HEK293 (cell line): ENCODE data around the gene RNF182.

Experiments used
- CTCF ChIA-PET: fragments of 350-600 bp; formaldehyde crosslinking; extraction: SDS; loops from one replicate; lab custom pipeline; 2021; ENCODE audit warnings: antibody characterized with exemption; lab: Yijun Ruan, JAX
- POLR2A ChIA-PET: fragments of 300-600 bp; formaldehyde crosslinking; extraction: SDS; loops from one replicate; lab custom pipeline; 2020; ENCODE audit warnings: antibody characterized with exemption, inconsistent platforms; lab: Yijun Ruan, JAX
- H3K27ac ChIP-seq: fragments of 200-500 bp; sonication (Bioruptor generic); 2 replicates; pipeline ENCODE4 v1.5.1; 2014; ENCODE audit warnings: low read depth, low read length, control low read depth, inconsistent platforms; ENCODE audit errors: extremely low read depth
- H3K36me3 ChIP-seq, 2 experiments: fragments of 200-500 bp in 1 of 2; sonication (Bioruptor generic) in 1 of 2; 1 replicate in 1 of 2; 2 replicates in 1 of 2; pipeline ENCODE4 v1.5.1; 2014 to 2017; ENCODE audit warnings: inconsistent platforms in 2 of 2, low read length in 2 of 2; ENCODE audit not compliant: control insufficient read depth in 2 of 2, insufficient read depth in 1 of 2
- H3K4me1 ChIP-seq: fragments of 200-500 bp; sonication (Bioruptor generic); 2 replicates; pipeline ENCODE4 v1.5.1; 2014; ENCODE audit warnings: mild to moderate bottlenecking, low read length, inconsistent platforms; ENCODE audit not compliant: control insufficient read depth, insufficient read depth
- H3K4me3 ChIP-seq: 2 replicates; pipeline ENCODE4 v1.5.1; 2011; ENCODE audit warnings: low read depth, mild to moderate bottlenecking, control low read depth, low read length, moderate library complexity
- H3K9me3 ChIP-seq: fragments of 200-500 bp; sonication (Bioruptor generic); 2 replicates; pipeline ENCODE4 v1.5.1; 2014; ENCODE audit warnings: low read depth, low read length, inconsistent platforms; ENCODE audit not compliant: control insufficient read depth, insufficient read depth
- GLI4 ChIP-seq: fragments of 450-650 bp; formaldehyde crosslinking; IDR thresholded peaks from 2 replicates; pipeline ENCODE4 v1.5.1; 2016; ENCODE audit warnings: missing biosample characterization, missing genetic modification characterization
- HOXC10 ChIP-seq: sonication (generic); formaldehyde crosslinking; IDR thresholded peaks from 2 replicates; pipeline ENCODE4 v1.8.1; 2023; ENCODE audit warnings: mild to moderate bottlenecking, missing genetic modification reagents
- KLF1 ChIP-seq: fragments of 450-650 bp; formaldehyde crosslinking; IDR thresholded peaks from 2 replicates; pipeline ENCODE4 v1.5.1; 2016; ENCODE audit warnings: missing biosample characterization, missing genetic modification characterization
- MEIS1 ChIP-seq: sonication (generic); formaldehyde crosslinking; IDR thresholded peaks from 2 replicates; pipeline ENCODE4 v1.8.1; 2022; ENCODE audit warnings: missing genetic modification reagents, mild to moderate bottlenecking, borderline replicate concordance
- RBAK ChIP-seq: fragments of 450-650 bp; formaldehyde crosslinking; IDR thresholded peaks from 2 replicates; pipeline ENCODE4 v1.5.1; 2016; ENCODE audit warnings: missing biosample characterization, missing genetic modification characterization
- SCRT1 ChIP-seq: fragments of 450-650 bp; formaldehyde crosslinking; IDR thresholded peaks from 2 replicates; pipeline ENCODE4 v1.5.1; 2016; ENCODE audit warnings: missing biosample characterization, missing genetic modification characterization, borderline replicate concordance
- TRIM28 ChIP-seq: IDR thresholded peaks from 2 replicates; pipeline ENCODE4 v1.6.1; 2011; ENCODE audit warnings: low read length, control low read depth, borderline replicate concordance
- ZFP41 ChIP-seq: fragments of 450-650 bp; formaldehyde crosslinking; IDR thresholded peaks from 2 replicates; pipeline ENCODE4 v1.5.1; 2016; ENCODE audit warnings: missing biosample characterization, missing genetic modification characterization, borderline replicate concordance
- ZNF132 ChIP-seq: fragments of 450-650 bp; formaldehyde crosslinking; IDR thresholded peaks from 2 replicates; pipeline ENCODE4 v1.5.1; 2017; ENCODE audit warnings: missing biosample characterization, missing genetic modification characterization, borderline replicate concordance
- ZNF248 ChIP-seq: fragments of 450-650 bp; formaldehyde crosslinking; IDR thresholded peaks from 2 replicates; pipeline ENCODE4 v1.5.1; 2017; ENCODE audit warnings: missing biosample characterization, missing genetic modification characterization
- ZNF274 ChIP-seq, 2 experiments: fragments of 200-500 bp in 1 of 2; fragments of 450-650 bp in 1 of 2; sonication (Bioruptor generic) in 1 of 2; formaldehyde crosslinking in 1 of 2; IDR thresholded peaks; 2 replicates each; pipeline versions ENCODE4 v1.5.1 to v1.6.1; 2014 to 2016; ENCODE audit warnings: borderline replicate concordance in 1 of 2, inconsistent platforms in 1 of 2, low read length in 1 of 2, missing biosample characterization in 1 of 2, missing genetic modification characterization in 1 of 2
- ZNF37A ChIP-seq: fragments of 450-650 bp; IDR thresholded peaks from 2 replicates; pipeline ENCODE4 v1.5.1; 2018; ENCODE audit warnings: missing biosample characterization, missing genetic modification characterization
- ZNF555 ChIP-seq: fragments of 450-650 bp; formaldehyde crosslinking; conservative IDR thresholded peaks from 2 replicates; pipeline ENCODE4 v1.5.1; 2017; ENCODE audit warnings: missing biosample characterization, mild to moderate bottlenecking, missing genetic modification characterization, inconsistent platforms
- ZNF596 ChIP-seq: fragments of 450-650 bp; IDR thresholded peaks from 2 replicates; pipeline ENCODE4 v1.5.0; 2018; ENCODE audit warnings: missing biosample characterization, mild to moderate bottlenecking, missing genetic modification characterization, moderate library complexity
- ZNF660 ChIP-seq: fragments of 450-650 bp; IDR thresholded peaks from 2 replicates; pipeline ENCODE4 v1.5.1; 2018; ENCODE audit warnings: missing biosample characterization, mild to moderate bottlenecking, missing genetic modification characterization
- ZNF670 ChIP-seq: fragments of 450-650 bp; formaldehyde crosslinking; IDR thresholded peaks from 2 replicates; pipeline ENCODE4 v1.5.1; 2016; ENCODE audit warnings: missing biosample characterization, missing genetic modification characterization, low read depth
- TF ChIP-seq, protein P1 (sequence below): fragments of 450-650 bp; formaldehyde crosslinking; IDR thresholded peaks from 2 replicates; pipeline ENCODE4 v1.5.1; 2016; ENCODE audit warnings: missing biosample characterization, missing genetic modification characterization
- TF ChIP-seq, protein P2 (sequence below): fragments of 450-650 bp; formaldehyde crosslinking; IDR thresholded peaks from 2 replicates; pipeline ENCODE4 v1.5.1; 2016; ENCODE audit warnings: missing biosample characterization, missing genetic modification characterization, borderline replicate concordance
- TF ChIP-seq, protein P3 (sequence below): fragments of 450-650 bp; formaldehyde crosslinking; IDR thresholded peaks from 2 replicates; pipeline ENCODE4 v1.5.1; 2016; ENCODE audit warnings: missing biosample characterization, missing genetic modification characterization
- TF ChIP-seq, protein P4 (sequence below): IDR thresholded peaks from 2 replicates; pipeline ENCODE4 v1.6.1; 2011; ENCODE audit warnings: mild to moderate bottlenecking, low read depth, low read length, borderline replicate concordance
- TF ChIP-seq, protein P5 (sequence below): fragments of 450-650 bp; formaldehyde crosslinking; IDR thresholded peaks from 2 replicates; pipeline ENCODE4 v1.5.1; 2016; ENCODE audit warnings: missing biosample characterization, missing genetic modification characterization

RNF182 gene

DNA sequence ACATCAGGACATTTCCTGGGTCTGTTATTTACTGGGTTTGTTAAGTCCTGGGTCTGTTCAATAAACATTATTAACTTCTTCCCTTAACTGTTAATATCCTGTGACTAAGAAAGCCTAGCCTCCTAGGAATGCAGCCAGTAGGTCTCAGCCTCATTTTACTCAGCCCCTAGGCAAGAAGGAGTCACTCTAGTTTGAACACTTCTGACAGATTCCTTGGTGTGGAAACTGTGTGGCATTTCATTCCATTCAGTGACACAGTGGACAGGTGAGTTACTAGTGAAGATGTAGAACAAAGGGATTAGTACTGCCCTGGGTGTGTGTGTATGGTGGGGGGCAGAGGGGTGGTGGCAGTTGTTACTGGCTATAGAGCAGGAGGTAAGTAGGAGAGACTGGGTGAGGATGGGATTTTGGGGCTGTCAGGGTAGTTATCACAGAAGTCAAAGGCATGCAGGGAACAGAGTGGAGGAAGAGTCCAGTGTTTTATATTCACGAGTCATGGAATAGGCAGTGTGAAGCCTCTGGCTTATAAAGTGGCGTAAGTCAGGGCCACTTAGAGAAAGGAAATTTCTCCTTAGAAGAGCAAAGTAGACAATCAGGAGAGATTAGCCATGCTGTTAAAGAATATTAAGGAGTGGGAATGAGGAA lies 28.4 kb downstream of the RNF182 start (continued):
- TF ChIP-seq, protein P1, sequence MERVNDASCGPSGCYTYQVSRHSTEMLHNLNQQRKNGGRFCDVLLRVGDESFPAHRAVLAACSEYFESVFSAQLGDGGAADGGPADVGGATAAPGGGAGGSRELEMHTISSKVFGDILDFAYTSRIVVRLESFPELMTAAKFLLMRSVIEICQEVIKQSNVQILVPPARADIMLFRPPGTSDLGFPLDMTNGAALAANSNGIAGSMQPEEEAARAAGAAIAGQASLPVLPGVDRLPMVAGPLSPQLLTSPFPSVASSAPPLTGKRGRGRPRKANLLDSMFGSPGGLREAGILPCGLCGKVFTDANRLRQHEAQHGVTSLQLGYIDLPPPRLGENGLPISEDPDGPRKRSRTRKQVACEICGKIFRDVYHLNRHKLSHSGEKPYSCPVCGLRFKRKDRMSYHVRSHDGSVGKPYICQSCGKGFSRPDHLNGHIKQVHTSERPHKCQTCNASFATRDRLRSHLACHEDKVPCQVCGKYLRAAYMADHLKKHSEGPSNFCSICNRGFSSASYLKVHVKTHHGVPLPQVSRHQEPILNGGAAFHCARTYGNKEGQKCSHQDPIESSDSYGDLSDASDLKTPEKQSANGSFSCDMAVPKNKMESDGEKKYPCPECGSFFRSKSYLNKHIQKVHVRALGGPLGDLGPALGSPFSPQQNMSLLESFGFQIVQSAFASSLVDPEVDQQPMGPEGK (tag by site-specific recombination), result no peak
- TF ChIP-seq ZNF248 (no peak), KLF1 (tag by site-specific recombination) (no peak), GLI4 (tag by site-specific recombination) (no peak), ZNF37A (tag by site-specific recombination) (no peak), ZFP41 (tag by site-specific recombination) (no peak), ZNF274 (IDR thresholded peaks at IDR 0.05; ENCODE audit: low read length) (no peak), ZNF274 (tag by site-specific recombination; IDR thresholded peaks at IDR 0.05; ENCODE audit: borderline replicate concordance) (no peak)
- TF ChIP-seq, protein P2, sequence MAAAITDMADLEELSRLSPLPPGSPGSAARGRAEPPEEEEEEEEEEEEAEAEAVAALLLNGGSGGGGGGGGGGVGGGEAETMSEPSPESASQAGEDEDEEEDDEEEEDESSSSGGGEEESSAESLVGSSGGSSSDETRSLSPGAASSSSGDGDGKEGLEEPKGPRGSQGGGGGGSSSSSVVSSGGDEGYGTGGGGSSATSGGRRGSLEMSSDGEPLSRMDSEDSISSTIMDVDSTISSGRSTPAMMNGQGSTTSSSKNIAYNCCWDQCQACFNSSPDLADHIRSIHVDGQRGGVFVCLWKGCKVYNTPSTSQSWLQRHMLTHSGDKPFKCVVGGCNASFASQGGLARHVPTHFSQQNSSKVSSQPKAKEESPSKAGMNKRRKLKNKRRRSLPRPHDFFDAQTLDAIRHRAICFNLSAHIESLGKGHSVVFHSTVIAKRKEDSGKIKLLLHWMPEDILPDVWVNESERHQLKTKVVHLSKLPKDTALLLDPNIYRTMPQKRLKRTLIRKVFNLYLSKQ, result no peak

DNA sequence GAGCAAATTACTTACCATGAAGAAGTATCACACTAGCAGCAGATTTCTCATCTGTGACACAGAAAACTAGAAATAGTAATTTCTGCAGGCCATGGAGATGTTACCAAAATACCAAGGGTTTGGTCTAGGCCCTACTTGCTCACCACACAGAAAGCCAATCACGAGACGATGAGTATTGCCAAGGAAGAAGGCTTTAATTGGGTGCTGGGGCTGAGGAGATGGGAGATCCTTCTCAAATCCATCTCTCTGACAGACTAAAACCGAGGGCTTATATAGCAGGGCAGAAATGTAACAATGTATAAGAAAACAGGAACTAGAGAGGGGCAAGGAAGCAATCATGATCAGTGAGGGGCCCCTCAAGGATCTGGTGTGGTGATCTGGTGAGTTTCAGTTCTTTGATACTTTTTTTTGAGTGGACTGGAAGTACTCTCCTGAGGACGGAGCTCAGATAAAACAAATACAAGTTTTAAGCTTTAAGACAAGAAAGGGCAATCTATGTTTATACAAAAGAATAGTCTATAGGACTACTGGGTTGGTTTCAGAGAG lies 40.9 kb downstream of the RNF182 start:
- TF ChIP-seq ZNF555 (tag by site-specific recombination) (no peak), SCRT1 (no peak), ZNF596 (tag by site-specific recombination) (no peak), HOXC10 (CRISPR knock-in tag) (no peak), ZNF670 (tag by site-specific recombination) (no peak), TRIM28 (no peak), ZNF132 (no peak), ZNF660 (tag by site-specific recombination) (no peak), MEIS1 (CRISPR knock-in tag) (no peak), RBAK (tag by site-specific recombination) (no peak)
- TF ChIP-seq, protein P3, sequence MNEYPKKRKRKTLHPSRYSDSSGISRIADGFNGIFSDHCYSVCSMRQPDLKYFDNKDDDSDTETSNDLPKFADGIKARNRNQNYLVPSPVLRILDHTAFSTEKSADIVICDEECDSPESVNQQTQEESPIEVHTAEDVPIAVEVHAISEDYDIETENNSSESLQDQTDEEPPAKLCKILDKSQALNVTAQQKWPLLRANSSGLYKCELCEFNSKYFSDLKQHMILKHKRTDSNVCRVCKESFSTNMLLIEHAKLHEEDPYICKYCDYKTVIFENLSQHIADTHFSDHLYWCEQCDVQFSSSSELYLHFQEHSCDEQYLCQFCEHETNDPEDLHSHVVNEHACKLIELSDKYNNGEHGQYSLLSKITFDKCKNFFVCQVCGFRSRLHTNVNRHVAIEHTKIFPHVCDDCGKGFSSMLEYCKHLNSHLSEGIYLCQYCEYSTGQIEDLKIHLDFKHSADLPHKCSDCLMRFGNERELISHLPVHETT (tag by site-specific recombination), result no peak
- TF ChIP-seq, protein P4, sequence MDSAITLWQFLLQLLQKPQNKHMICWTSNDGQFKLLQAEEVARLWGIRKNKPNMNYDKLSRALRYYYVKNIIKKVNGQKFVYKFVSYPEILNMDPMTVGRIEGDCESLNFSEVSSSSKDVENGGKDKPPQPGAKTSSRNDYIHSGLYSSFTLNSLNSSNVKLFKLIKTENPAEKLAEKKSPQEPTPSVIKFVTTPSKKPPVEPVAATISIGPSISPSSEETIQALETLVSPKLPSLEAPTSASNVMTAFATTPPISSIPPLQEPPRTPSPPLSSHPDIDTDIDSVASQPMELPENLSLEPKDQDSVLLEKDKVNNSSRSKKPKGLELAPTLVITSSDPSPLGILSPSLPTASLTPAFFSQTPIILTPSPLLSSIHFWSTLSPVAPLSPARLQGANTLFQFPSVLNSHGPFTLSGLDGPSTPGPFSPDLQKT, result no peak
- TF ChIP-seq, protein P5, sequence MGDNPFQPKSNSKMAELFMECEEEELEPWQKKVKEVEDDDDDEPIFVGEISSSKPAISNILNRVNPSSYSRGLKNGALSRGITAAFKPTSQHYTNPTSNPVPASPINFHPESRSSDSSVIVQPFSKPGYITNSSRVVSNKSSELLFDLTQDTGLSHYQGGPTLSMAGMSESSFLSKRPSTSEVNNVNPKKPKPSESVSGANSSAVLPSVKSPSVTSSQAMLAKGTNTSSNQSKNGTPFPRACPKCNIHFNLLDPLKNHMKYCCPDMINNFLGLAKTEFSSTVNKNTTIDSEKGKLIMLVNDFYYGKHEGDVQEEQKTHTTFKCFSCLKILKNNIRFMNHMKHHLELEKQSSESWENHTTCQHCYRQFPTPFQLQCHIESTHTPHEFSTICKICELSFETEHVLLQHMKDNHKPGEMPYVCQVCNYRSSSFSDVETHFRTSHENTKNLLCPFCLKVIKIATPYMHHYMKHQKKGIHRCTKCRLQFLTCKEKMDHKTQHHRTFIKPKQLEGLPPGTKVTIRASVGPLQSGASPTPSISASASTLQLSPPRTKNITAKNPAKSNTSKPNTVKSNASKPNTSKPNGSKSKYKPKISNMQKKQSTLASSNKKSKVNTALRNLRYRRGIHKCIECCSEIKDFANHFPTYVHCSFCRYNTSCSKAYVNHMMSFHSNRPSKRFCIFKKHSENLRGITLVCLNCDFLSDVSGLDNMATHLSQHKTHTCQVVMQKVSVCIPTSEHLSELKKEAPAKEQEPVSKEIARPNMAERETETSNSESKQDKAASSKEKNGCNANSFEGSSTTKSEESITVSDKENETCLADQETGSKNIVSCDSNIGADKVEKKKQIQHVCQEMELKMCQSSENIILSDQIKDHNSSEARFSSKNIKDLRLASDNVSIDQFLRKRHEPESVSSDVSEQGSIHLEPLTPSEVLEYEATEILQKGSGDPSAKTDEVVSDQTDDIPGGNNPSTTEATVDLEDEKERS (tag by site-specific recombination), result no peak
- TF ChIP-seq, all 188 proteins: peak for 0
- Histone ChIP-seq H3K9me3 (no peaks in the 10 kb centered on the region), H3K27ac (no peak overlapping the region), H3K36me3 (no peaks in the 10 kb centered on the region), H3K4me1 (no peaks in the 10 kb centered on the region), H3K4me3 (no peak overlapping the region)
- ChIA-PET CTCF (no interaction called here), POLR2A (no interaction called here)
